HG03097 (cell line): ENCODE measurements around the gene PACSIN1.

Experiments used
- ATAC-seq: cut with Tn5 transposase; IDR thresholded peaks from one replicate; pipeline ENCODE4 v1.9.1; 2021; ENCODE audit not compliant: unreplicated experiment, low FRiP score

The PACSIN1 gene

GRCh38 chr6:34514112-34514511 lies 48.2 kb downstream of the PACSIN1 start:
- no peak for ATAC-seq

GRCh38 chr6:34514593-34515472 lies 49.0 kb downstream of the PACSIN1 start:
- ATAC-seq, result no peak

DNA sequence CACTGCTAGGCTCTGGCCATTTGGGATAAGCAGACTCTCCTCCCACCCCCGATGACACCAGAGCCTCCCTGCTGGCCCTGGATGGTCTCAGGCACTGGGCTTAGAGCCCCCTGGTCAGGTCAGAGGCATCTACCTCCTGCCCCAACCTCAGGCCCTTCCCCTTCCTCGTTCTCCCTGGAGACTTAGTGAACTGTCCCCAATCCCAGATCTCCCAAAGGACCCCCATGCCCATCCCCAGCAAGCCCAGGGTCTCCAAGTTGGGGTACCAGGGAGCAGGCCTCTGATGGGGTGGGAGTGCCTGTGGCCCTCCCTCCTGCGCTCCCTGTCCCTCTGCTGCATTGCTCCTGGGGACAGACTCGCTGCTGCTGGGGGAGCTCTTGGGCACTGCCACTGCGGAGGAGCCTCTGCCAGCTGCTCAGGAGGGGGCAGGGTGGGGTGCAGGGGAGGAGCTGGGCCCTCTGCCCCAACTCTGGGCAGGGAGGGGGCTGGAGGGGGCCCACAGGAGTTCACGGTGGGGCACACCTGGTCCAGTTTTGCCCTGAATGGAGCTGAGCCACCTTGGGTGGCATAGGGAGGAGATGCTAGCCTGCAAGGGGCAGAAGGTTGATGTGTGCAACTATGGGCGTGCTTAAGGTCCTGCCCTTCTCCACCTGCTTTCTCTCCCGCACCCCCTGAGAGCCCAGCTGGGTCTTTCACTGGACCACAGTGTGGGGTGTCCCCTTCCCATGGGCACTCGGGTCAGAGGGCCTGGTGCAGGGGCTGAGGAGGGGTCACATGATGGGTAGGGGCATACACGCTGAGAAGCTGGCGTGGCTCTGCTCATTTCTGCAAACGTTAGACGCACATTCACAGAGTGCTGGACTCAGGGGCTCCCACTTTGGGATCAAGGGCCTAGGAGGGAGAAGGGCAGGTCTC lies 49.9 kb downstream of the PACSIN1 start:
- no peak for ATAC-seq

- ATAC-seq, result no peak
These were observed 50.8 kb downstream of the PACSIN1 start for GRCh38 chr6:34516391-34517324.

DNA sequence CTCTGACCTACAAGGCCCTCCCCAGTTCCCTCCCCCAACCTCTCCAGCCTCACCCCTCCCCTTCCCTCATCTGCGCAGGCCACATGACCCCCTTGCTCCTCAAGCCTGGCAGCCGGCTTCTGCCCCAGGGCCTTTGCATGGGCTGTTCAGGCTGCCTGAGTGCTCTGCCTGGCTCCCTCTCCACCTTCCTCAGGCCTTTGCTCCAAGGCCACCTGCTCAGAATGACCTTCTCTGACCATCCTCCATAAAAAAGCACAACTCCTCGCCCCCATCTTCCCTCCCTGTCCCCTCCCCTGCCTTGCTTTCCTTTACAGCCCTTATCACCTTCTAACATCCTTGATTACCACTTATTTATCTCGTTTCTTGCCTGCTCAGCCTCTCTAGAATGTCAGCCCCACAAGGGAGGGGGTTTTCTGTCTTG lies 51.6 kb downstream of the PACSIN1 start:
- no peak for ATAC-seq

GRCh38 chr6:34517966-34518365 lies 52.1 kb downstream of the PACSIN1 start:
- ATAC-seq, result no peak

DNA sequence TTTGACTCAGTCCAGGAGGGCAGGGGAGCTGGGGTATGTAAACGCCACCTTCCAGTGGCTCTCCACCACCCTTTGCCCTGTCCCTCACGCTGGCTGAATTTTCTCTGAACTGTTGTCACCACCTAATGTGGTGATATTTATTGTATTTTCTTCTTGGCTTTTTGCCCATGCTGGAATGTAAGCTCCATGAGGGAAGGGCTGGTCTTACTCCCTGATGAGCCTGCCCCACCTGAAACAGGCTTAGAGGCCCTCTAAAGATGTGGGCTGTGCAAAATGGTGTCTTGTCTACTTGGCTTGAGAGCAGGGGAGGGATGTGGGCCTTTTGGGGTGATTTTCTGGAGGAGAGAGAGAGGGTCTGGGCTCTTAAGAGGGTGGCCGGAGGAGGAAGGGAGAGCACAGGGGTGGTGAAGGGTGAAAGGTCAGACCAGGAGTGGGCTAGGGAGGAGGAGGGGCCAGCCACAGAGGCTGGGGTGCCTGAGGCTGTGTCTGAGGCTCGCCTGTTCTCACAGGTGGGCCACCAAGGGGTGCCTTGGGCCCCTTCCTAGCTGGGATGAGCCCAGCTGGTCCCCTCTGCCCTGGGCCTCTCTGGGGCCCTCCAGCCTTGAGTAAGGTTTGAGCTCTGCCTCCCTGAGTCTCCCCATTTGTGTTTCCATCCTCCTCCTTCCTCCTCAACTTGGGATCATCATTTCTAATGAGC lies 52.9 kb downstream of the PACSIN1 start:
- ATAC-seq, result no peak

DNA sequence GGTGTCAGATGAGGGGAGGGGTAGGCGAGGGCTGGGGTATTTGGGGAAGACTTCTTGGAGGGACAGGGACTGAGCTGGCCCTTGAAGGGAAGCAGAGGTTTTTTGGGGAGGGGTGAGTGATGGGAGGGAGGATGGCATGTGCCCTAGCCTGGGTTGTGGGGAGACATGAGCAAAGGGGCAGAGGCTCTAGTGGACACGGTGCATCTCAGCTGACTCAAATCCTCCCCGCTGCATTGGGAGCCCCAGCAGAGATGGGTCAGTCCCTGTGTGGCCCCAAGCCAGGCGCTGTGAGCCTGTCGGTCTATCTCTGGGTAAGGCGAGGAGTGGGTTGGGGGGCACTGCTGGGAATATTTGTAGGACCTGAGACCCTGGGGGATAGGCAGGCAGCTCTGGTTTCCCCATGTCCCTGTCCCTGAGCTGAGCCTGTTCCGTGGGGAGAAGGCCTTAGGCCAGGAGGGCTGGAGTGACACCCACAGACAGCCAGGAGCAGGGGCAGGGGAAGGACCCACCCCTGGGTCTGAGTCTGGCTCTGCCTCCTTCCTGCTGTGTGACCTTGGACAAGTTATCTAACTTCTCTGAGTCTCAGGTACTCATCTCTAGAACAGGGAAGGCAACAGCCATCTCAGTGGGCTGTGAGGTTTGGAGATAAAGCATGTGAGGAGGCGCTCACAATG lies 54.2 kb downstream of the PACSIN1 start:
- no peak for ATAC-seq

- ATAC-seq, result no peak
These were observed 55.0 kb downstream of the PACSIN1 start for GRCh38 chr6:34520645-34521462.

- no peak for ATAC-seq
These were observed 55.8 kb downstream of the PACSIN1 start for GRCh38 chr6:34521463-34522285.

- no peak for ATAC-seq
These were observed 56.9 kb downstream of the PACSIN1 start for GRCh38 chr6:34522761-34523160.

GRCh38 chr6:34523441-34524206 lies 57.7 kb downstream of the PACSIN1 start:
- no peak for ATAC-seq

GRCh38 chr6:34524499-34524898 lies 58.6 kb downstream of the PACSIN1 start:
- no peak for ATAC-seq

GRCh38 chr6:34524971-34525370 lies 59.1 kb downstream of the PACSIN1 start:
- ATAC-seq, result no peak

GRCh38 chr6:34525431-34526175 lies 59.7 kb downstream of the PACSIN1 start:
- no peak for ATAC-seq
